ENCODE measurements around the gene NUCB1.

DNA sequence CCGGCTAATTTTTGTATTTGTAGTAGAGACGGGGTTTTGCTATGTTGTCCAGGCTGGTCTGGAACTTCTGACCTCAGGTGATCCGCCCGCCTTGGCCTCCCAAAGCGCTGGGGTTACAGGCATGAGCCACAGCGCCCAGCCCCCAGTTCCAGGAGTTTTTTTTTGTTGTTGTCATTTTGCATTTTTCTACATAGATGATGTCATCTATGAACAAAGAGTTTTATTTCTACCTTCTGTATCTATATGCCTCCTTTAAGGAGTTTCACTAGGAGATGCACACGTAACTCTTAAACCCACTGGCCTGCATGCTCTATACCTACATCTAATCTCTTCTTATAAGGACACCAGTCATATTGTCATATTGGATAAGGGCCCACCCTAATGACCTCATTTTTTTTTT, 38.1 kb downstream of the NUCB1 start:
- TF ChIP-seq, protein P1, sequence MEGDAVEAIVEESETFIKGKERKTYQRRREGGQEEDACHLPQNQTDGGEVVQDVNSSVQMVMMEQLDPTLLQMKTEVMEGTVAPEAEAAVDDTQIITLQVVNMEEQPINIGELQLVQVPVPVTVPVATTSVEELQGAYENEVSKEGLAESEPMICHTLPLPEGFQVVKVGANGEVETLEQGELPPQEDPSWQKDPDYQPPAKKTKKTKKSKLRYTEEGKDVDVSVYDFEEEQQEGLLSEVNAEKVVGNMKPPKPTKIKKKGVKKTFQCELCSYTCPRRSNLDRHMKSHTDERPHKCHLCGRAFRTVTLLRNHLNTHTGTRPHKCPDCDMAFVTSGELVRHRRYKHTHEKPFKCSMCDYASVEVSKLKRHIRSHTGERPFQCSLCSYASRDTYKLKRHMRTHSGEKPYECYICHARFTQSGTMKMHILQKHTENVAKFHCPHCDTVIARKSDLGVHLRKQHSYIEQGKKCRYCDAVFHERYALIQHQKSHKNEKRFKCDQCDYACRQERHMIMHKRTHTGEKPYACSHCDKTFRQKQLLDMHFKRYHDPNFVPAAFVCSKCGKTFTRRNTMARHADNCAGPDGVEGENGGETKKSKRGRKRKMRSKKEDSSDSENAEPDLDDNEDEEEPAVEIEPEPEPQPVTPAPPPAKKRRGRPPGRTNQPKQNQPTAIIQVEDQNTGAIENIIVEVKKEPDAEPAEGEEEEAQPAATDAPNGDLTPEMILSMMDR (IDR thresholded peaks at IDR 0.05), result no peak
- TF ChIP-seq ZFX (IDR thresholded peaks at IDR 0.05; ENCODE audit: borderline replicate concordance), result no peak
